Vagina (tissue), 2 donors: ENCODE results near the gene RIC8B.

Experiments used
- CTCF ChIP-seq, 3 experiments: fragments of 450-650 bp in 2 of 3; fragments of 200-600 bp in 1 of 3; sonication (generic) in 1 of 3; IDR thresholded peaks; one replicate each; pipeline ENCODE4 v1.5.1; 2017 to 2019; ENCODE audit warnings: antibody characterized with exemption in 3 of 3, mild to moderate bottlenecking in 2 of 3, moderate library complexity in 2 of 3
- POLR2A ChIP-seq, 2 donors: fragments of 450-650 bp; IDR thresholded peaks; one replicate each; pipeline ENCODE4 v1.6.1; 2017; ENCODE audit warnings: antibody characterized with exemption in 2 of 2, mild to moderate bottlenecking in 2 of 2, moderate library complexity in 2 of 2

DNA sequence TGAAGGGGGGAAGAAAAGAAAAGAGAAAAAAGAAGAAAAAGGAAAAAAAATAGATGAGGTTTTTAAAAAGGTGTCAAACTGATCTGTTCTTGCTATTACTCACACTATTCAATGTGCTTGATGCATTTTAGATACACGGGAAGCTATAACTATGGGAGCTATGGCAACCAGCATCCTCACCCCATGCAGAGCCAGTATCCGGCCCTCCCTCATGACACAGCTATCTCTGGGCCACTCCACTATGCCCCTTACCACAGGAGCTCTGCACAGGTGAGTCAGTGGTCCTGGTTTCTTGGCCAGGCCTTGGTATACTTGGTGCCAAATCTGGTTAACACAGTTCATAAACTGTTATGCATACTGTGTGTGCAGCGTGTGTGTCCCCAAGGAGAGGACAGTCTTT lies 24.0 kb upstream of the RIC8B start:
- TF ChIP-seq CTCF (IDR thresholded peaks at IDR 0.05) = no peak
- no peak for TF ChIP-seq POLR2A (IDR thresholded peaks at IDR 0.05)
